H1 (cell line): ENCODE data around the gene ANKRD66. TPM values are rescaled to one million over a fixed set of nuclear protein-coding genes. Genes with fewer than 3 reads are reported as not detected.

Experiments
- CTCF ChIA-PET: fragments of 300-600 bp; sonication (Branson Sonifier 250); formaldehyde crosslinking; loops from one replicate; lab custom pipeline; 2021; ENCODE audit not compliant: partially characterized antibody; lab: Charles Lee
- POLR2A ChIA-PET: fragments of 300-600 bp; sonication (Branson Sonifier 250); formaldehyde crosslinking; loops from one replicate; lab custom pipeline; 2021; ENCODE audit warnings: inconsistent platforms; ENCODE audit not compliant: partially characterized antibody; lab: Charles Lee
- DNase-seq, 2 experiments: peaks; one replicate each; pipeline versions ENCODE4 v3.0.0 to v3.0.0-alpha.2; 2010 to 2022; ENCODE audit warnings: low spot score in 2 of 2, low read depth in 1 of 2, mixed read lengths in 1 of 2
- FAIRE-seq: peaks from 2 replicates; lab custom pipeline; 2011; peaks lifted over from hg19 to GRCh38; lab: Jason Lieb, UNC
- H2AFZ ChIP-seq: 2 replicates; pipeline ENCODE4 v1.8.1; 2012; ENCODE audit warnings: low read length, inconsistent platforms
- H2AK5ac ChIP-seq: 2 replicates; pipeline ENCODE4 v1.6.1; 2013; ENCODE audit warnings: low read depth, low read length
- H2BK120ac ChIP-seq: replicated peaks from 2 replicates; pipeline ENCODE3; 2013; ENCODE audit warnings: low read depth, low read length, inconsistent platforms
- H2BK12ac ChIP-seq: 2 replicates; pipeline ENCODE4 v1.6.1; 2013; ENCODE audit warnings: low read depth, low read length
- H2BK15ac ChIP-seq: 2 replicates; pipeline ENCODE4 v1.6.1; 2013; ENCODE audit warnings: low read length
- H2BK20ac ChIP-seq: 2 replicates; pipeline ENCODE4 v1.6.1; 2013; ENCODE audit warnings: low read length
- H2BK5ac ChIP-seq: 2 replicates; pipeline ENCODE4 v1.6.1; 2013; ENCODE audit warnings: low read depth, low read length
- H3K14ac ChIP-seq: 2 replicates; pipeline ENCODE4 v1.6.1; 2013; ENCODE audit warnings: inconsistent platforms; ENCODE audit not compliant: insufficient read length
- H3K18ac ChIP-seq: 2 replicates; pipeline ENCODE4 v1.6.1; 2013; ENCODE audit warnings: low read length; ENCODE audit errors: extremely low read depth
- H3K23ac ChIP-seq: 2 replicates; pipeline ENCODE4 v1.6.1; 2013; ENCODE audit warnings: inconsistent platforms; ENCODE audit not compliant: insufficient read length
- H3K23me2 ChIP-seq: 2 replicates; pipeline ENCODE4 v1.6.1; 2013; ENCODE audit warnings: low read depth, low read length
- H3K27ac ChIP-seq: 2 replicates; pipeline ENCODE4 v1.6.1; 2011; ENCODE audit warnings: low read depth, low read length, inconsistent platforms
- H3K27me3 ChIP-seq, 4 experiments: replicated peaks in 1 of 4; 1 replicate in 1 of 4; 2 replicates in 3 of 4; pipeline versions ENCODE4 v1.6.1 to v1.8.1; 2011 to 2013; ENCODE audit warnings: low read length in 3 of 4, mild to moderate bottlenecking in 3 of 4, inconsistent platforms in 2 of 4, mixed read lengths in 2 of 4, moderate library complexity in 1 of 4; ENCODE audit not compliant: control insufficient read depth in 3 of 4, insufficient read depth in 3 of 4; ENCODE audit errors: extremely low read depth in 1 of 4
- H3K36me3 ChIP-seq, 4 experiments: 2 replicates each; pipeline versions ENCODE4 v1.6.1 to v1.8.1; 2011 to 2013; ENCODE audit warnings: mild to moderate bottlenecking in 4 of 4, low read length in 3 of 4, moderate library complexity in 2 of 4, control low read depth in 1 of 4, inconsistent platforms in 1 of 4; ENCODE audit not compliant: insufficient read depth in 4 of 4, control insufficient read depth in 2 of 4
- H3K4ac ChIP-seq: replicated peaks from 2 replicates; pipeline ENCODE3; 2013; ENCODE audit warnings: low read length, low read depth, mixed read lengths, inconsistent platforms; ENCODE audit not compliant: insufficient read length
- H3K4me1 ChIP-seq, 4 experiments: replicated peaks in 1 of 4; 1 replicate in 1 of 4; 2 replicates in 3 of 4; pipeline versions ENCODE4 v1.6.1 to v1.8.1; 2011 to 2013; ENCODE audit warnings: low read length in 3 of 4, inconsistent platforms in 2 of 4, mixed read lengths in 1 of 4; ENCODE audit not compliant: insufficient read depth in 4 of 4, control insufficient read depth in 3 of 4
- H3K4me2 ChIP-seq, 2 experiments: 2 replicates each; pipeline versions ENCODE4 v1.6.1 to v1.8.1; 2011 to 2013; ENCODE audit warnings: low read depth in 2 of 2, low read length in 2 of 2, control low read depth in 1 of 2, inconsistent platforms in 1 of 2, mild to moderate bottlenecking in 1 of 2; ENCODE audit not compliant: insufficient read depth in 1 of 2
- H3K4me3 ChIP-seq, 4 experiments: fragments of 200-600, 300-600 bp in 1 of 4; sonication (generic), shearing (Covaris generic), sonication (Bioruptor Twin) in 1 of 4; 2 replicates each; pipeline versions ENCODE4 v1.5.1 to v1.8.1; 2011 to 2016; ENCODE audit warnings: low read length in 4 of 4, low read depth in 3 of 4, control low read depth in 2 of 4, inconsistent platforms in 2 of 4, mild to moderate bottlenecking in 2 of 4, mixed read lengths in 1 of 4, moderate library complexity in 1 of 4; ENCODE audit not compliant: insufficient read depth in 2 of 4; ENCODE audit errors: extremely low read depth in 1 of 4
- H3K56ac ChIP-seq: replicated peaks from 2 replicates; pipeline ENCODE3; 2013; ENCODE audit warnings: low read depth, mild to moderate bottlenecking, mixed read lengths, low read length, inconsistent platforms; ENCODE audit not compliant: insufficient read length
- H3K79me1 ChIP-seq: 2 replicates; pipeline ENCODE4 v1.6.1; 2013; ENCODE audit warnings: low read depth, low read length, control low read depth
- H3K79me2 ChIP-seq, 2 experiments: 2 replicates each; pipeline versions ENCODE4 v1.6.1 to v1.8.1; 2012 to 2013; ENCODE audit warnings: low read length in 2 of 2, mild to moderate bottlenecking in 2 of 2, inconsistent platforms in 1 of 2; ENCODE audit not compliant: insufficient read depth in 2 of 2, control insufficient read depth in 1 of 2
- H3K9ac ChIP-seq, 4 experiments: replicated peaks in 1 of 4; 1 replicate in 1 of 4; 2 replicates in 3 of 4; pipeline versions ENCODE4 v1.6.1 to v1.8.1; 2011 to 2013; ENCODE audit warnings: low read depth in 3 of 4, low read length in 3 of 4, control low read depth in 2 of 4, mild to moderate bottlenecking in 2 of 4, moderate library complexity in 2 of 4, inconsistent platforms in 1 of 4; ENCODE audit errors: extremely low read depth in 1 of 4
- H3K9me3 ChIP-seq, 2 experiments: 2 replicates each; pipeline versions ENCODE4 v1.6.1 to v1.8.1; 2012 to 2013; ENCODE audit warnings: mild to moderate bottlenecking in 2 of 2, moderate library complexity in 2 of 2, control low read depth in 1 of 2, inconsistent platforms in 1 of 2, low read depth in 1 of 2, low read length in 1 of 2, mixed read lengths in 1 of 2; ENCODE audit not compliant: insufficient read depth in 2 of 2
- H4K20me1 ChIP-seq, 2 experiments: replicated peaks in 1 of 2; 2 replicates each; pipeline versions ENCODE3 to v1.8.1; 2011 to 2013; ENCODE audit warnings: inconsistent platforms in 2 of 2, low read length in 2 of 2, mild to moderate bottlenecking in 1 of 2; ENCODE audit not compliant: insufficient read depth in 2 of 2, control insufficient read depth in 1 of 2
- H4K5ac ChIP-seq: 2 replicates; pipeline ENCODE4 v1.6.1; 2013; ENCODE audit warnings: low read length, low read depth, mixed read lengths, inconsistent platforms; ENCODE audit not compliant: insufficient read length
- H4K8ac ChIP-seq: 2 replicates; pipeline ENCODE4 v1.8.0; 2013; ENCODE audit warnings: mild to moderate bottlenecking, moderate library complexity, low read length, inconsistent platforms; ENCODE audit not compliant: insufficient read depth; ENCODE audit errors: extremely low read depth
- H4K91ac ChIP-seq: replicated peaks from 2 replicates; pipeline ENCODE3; 2013; ENCODE audit warnings: low read length, mixed read lengths, inconsistent platforms; ENCODE audit not compliant: insufficient read length
- ATF3 ChIP-seq: IDR thresholded peaks from 2 replicates; pipeline ENCODE4 v1.6.1; 2011; ENCODE audit warnings: low read depth, mild to moderate bottlenecking, low read length; ENCODE audit not compliant: insufficient read depth
- CBX5 ChIP-seq: fragments of 300-800, 300-1000 bp; sonication (generic); IDR thresholded peaks from 2 replicates; pipeline ENCODE4 v1.7.1; 2016; ENCODE audit warnings: antibody characterized with exemption, low read length, low read depth
- CEBPB ChIP-seq: IDR thresholded peaks from 2 replicates; pipeline ENCODE4 v1.6.1; 2012; ENCODE audit warnings: low read depth, low read length
- CHD1 ChIP-seq: IDR thresholded peaks from 2 replicates; pipeline ENCODE4 v1.6.1; 2012; ENCODE audit warnings: low read depth, low read length, improper control_type of control experiment
- E2F6 ChIP-seq: IDR thresholded peaks from 2 replicates; pipeline ENCODE4 v1.6.1; 2012; ENCODE audit warnings: inconsistent platforms
- NANOG ChIP-seq: IDR thresholded peaks from 2 replicates; pipeline ENCODE4 v1.6.1; 2011; ENCODE audit warnings: low read length, low read depth, mild to moderate bottlenecking, inconsistent platforms; ENCODE audit not compliant: insufficient read depth, poor library complexity, severe bottlenecking
- POLR2AphosphoS5 ChIP-seq: IDR thresholded peaks from 2 replicates; pipeline ENCODE4 v1.6.1; 2011; ENCODE audit warnings: low read depth, low read length
- RXRA ChIP-seq: IDR thresholded peaks from 2 replicates; pipeline ENCODE4 v1.6.1; 2011; ENCODE audit warnings: low read depth, mild to moderate bottlenecking, low read length, moderate library complexity; ENCODE audit not compliant: insufficient read depth
- SAP30 ChIP-seq: fragments of 300-600 bp; sonication (generic); IDR thresholded peaks from 2 replicates; pipeline ENCODE4 v1.7.1; 2012; ENCODE audit warnings: low read length, moderate library complexity, mild to moderate bottlenecking, inconsistent platforms; ENCODE audit not compliant: insufficient read depth, insufficient replicate concordance
- SIRT6 ChIP-seq: IDR thresholded peaks from one replicate; pipeline ENCODE4 v1.7.1; 2012; ENCODE audit warnings: low read length, inconsistent platforms
- SIX5 ChIP-seq: IDR thresholded peaks from 2 replicates; pipeline ENCODE4 v1.6.1; 2011; ENCODE audit warnings: mild to moderate bottlenecking, low read depth, low read length
- SP1 ChIP-seq: IDR thresholded peaks from 2 replicates; pipeline ENCODE4 v1.6.1; 2011; ENCODE audit warnings: low read depth, low read length
- SRF ChIP-seq: IDR thresholded peaks from 2 replicates; pipeline ENCODE4 v1.6.1; 2011; ENCODE audit warnings: mild to moderate bottlenecking, low read depth, low read length, moderate library complexity
- YY1 ChIP-seq: IDR thresholded peaks from 2 replicates; pipeline ENCODE4 v1.6.1; 2011; ENCODE audit warnings: low read depth, mild to moderate bottlenecking, low read length
- WGBS, 2 experiments: shearing (Covaris generic) in 1 of 2; methylation state at CpG; one replicate each; pipeline versions ENCODE4 v1.1.6 to v1.1.7; 2013 to 2015; ENCODE audit warnings: low lambda C conversion rate in 2 of 2, mixed read lengths in 2 of 2, inconsistent platforms in 1 of 2, low coverage in 1 of 2, missing lambda C conversion rate in 1 of 2; ENCODE audit not compliant: insufficient replicate concordance in 2 of 2, insufficient coverage in 1 of 2, insufficient read length in 1 of 2; ENCODE audit errors: extremely low coverage in 1 of 2, missing lambda C conversion rate in 1 of 2; 5-methylcytosine and 5-hydroxymethylcytosine counted together
- polyA plus RNA-seq, 7 experiments: library from polyadenylated mRNA; depleted of rRNA in 3 of 7; stranded (reverse) in 5 of 7; unstranded in 2 of 7; fragments of >200 nt in 5 of 7; fragments of 200-250 nt in 2 of 7; gene quantifications; 1 replicate in 5 of 7; 2 replicates in 1 of 7; 4 replicates in 1 of 7; pipeline versions ENCODE4 v1.2.1 to v1.2.3, GENCODE V29; 2011 to 2013; ENCODE audit warnings: missing spikeins in 2 of 7, mixed read lengths in 2 of 7
- total RNA-seq: library from RNA; stranded (reverse); fragmentation: NEBNext Ultra II Directional; extraction: Animal tissue kit (Norgen Biotek cat#: 25700); gene quantifications from 2 replicates; pipeline ENCODE4 v1.2.1, GENCODE V29; 2021

The ANKRD66 gene
- total and polyA plus RNA-seq, 2 of the 8 experiments (the other 6 are each of a cell fraction or from before 2014, with no cell fraction given), result 0.05 TPM; not detected in 1

- DNase-seq (no peak), FAIRE-seq (no peak)
- H4K20me1 ChIP-seq, result no peaks in the 10 kb centered on the region
- no peak overlapping the region for H2BK120ac ChIP-seq
- H3K4ac ChIP-seq, result no peak overlapping the region
- no peak overlapping the region for H3K4me2 ChIP-seq
- H3K36me3 ChIP-seq, result no peaks in the 10 kb centered on the region
- H3K14ac ChIP-seq, result no peak overlapping the region
- H3K56ac ChIP-seq, result no peak overlapping the region
- no peak overlapping the region for H3K4me3 ChIP-seq
- no peak overlapping the region for H2AK5ac ChIP-seq
- H3K23ac ChIP-seq, result no peak overlapping the region
- H3K27ac ChIP-seq, result no peak overlapping the region
- no peaks in the 10 kb centered on the region for H3K79me2 ChIP-seq
- ChIA-PET CTCF (interaction anchor here (1.6 kb wide), 1 partner anchor 15 kb away, joined by 9 read pairs; no protein-coding TSS in a partner anchor), POLR2A (interaction anchor here (1.3 kb wide), 1 partner anchor 15 kb away, joined by 3 read pairs; no protein-coding TSS in a partner anchor)
- no peaks in the 10 kb centered on the region for H3K79me1 ChIP-seq
- H3K27me3 ChIP-seq, result no peaks in the 10 kb centered on the region
- H3K9me3 ChIP-seq, result no peaks in the 10 kb centered on the region
- H2BK15ac ChIP-seq, result no peak overlapping the region
- WGBS, 2 experiments, result 88% methylated on average over 1 of the region's 1 CpG; no CpG with 5 or more reads in 1 of the 2 experiments
- no peaks in the 10 kb centered on the region for H3K23me2 ChIP-seq
- H2BK12ac ChIP-seq, result no peak overlapping the region
- no peaks in the 10 kb centered on the region for H3K4me1 ChIP-seq
- no peak overlapping the region for H4K5ac ChIP-seq
- H2BK5ac ChIP-seq, result no peak overlapping the region
- H2BK20ac ChIP-seq, result no peak overlapping the region
- no peak overlapping the region for H2AFZ ChIP-seq
- no peak overlapping the region for H3K9ac ChIP-seq
- H4K91ac ChIP-seq, result no peak overlapping the region
- no peak overlapping the region for H4K8ac ChIP-seq
- H3K18ac ChIP-seq, result no peak overlapping the region
- TF ChIP-seq SRF (no peak), YY1 (no peak), SIRT6 (no peak), POLR2AphosphoS5 (no peak), E2F6 (no peak), RXRA (no peak), SAP30 (no peak), SP1 (no peak), SIX5 (no peak), NANOG (no peak), ATF3 (no peak), CEBPB (no peak), CHD1 (no peak), CBX5 (no peak)
Measured at GRCh38 chr6:46719099-46719498, 27.6 kb upstream of the ANKRD66 start.
